CD4-positive, alpha-beta T cell treated with Interleukin-17A for 1 hour (primary cell): ENCODE measurements around the gene SAG.

Experiments used
- DNase-seq: peaks from one replicate; pipeline ENCODE4 v3.0.0-alpha.2; 2020

Gene SAG

DNA sequence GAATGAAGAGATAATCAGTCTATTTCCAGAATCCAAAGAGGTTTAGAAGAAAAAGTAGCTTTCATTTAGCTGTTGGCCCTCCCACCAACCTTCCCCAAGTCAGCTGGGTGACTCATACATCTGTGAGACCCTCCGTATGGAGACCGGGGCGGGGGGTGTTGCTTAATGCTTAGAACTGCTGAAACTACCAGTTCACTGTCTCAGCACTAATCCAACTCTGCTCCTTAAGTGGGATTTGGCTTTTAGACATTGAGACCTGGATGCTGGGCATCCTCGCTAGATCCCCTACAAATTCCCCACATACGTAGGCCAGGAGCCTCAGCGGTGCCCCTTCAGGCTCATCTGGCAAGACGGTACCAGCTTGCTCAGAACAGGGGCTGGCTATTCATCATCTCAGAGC, at the start of gene SAG:
SAG (plus strand) TSS at position 252 of the 400 bp plus-strand sequence. CDS start 1,374 bp downstream, outside the sequence.
- no peak for DNase-seq

DNA sequence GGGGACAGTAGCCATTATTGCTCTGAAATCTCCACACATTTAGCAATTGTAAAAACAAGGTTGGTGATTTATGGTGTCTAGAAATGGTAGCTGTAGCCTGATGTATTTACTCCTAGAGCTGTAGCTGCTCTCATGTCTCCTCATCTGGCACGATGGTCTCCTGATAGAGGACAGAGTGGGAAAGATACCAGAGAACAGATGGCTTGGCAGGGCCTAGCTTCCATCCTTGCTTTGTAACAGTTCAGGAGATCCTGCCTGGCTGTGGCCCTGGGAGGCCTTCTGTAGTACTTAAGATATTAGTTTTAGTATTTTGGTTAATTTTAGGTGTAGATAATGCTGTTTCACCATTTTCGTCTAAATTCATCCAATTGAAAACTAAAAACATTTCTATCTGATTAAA, 49.4 kb upstream of the SAG start:
- DNase-seq: no peak

GRCh38 chr2:233259730-233260129, 47.9 kb upstream of the SAG start:
- DNase-seq: no peak

DNA sequence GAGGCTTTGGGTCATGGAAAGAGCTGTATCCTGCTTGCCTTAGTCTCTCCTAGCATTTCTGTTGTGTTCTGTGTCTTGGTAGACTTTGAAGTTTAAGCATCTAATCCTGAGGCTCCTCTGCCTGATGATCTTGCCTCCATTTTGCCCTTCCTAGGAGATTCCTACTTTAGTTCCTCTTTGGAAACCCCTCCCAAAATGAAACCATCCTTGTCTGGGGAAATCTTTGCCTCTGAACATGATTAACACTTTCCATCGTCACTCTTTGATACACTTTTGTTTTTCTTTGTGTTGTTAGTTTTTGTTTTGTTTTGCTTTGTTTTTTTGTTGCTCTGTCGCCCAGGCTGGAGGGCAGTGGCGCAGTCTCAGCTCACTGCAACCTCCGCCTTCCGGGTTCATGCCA, 47.0 kb upstream of the SAG start:
- no peak for DNase-seq

DNA sequence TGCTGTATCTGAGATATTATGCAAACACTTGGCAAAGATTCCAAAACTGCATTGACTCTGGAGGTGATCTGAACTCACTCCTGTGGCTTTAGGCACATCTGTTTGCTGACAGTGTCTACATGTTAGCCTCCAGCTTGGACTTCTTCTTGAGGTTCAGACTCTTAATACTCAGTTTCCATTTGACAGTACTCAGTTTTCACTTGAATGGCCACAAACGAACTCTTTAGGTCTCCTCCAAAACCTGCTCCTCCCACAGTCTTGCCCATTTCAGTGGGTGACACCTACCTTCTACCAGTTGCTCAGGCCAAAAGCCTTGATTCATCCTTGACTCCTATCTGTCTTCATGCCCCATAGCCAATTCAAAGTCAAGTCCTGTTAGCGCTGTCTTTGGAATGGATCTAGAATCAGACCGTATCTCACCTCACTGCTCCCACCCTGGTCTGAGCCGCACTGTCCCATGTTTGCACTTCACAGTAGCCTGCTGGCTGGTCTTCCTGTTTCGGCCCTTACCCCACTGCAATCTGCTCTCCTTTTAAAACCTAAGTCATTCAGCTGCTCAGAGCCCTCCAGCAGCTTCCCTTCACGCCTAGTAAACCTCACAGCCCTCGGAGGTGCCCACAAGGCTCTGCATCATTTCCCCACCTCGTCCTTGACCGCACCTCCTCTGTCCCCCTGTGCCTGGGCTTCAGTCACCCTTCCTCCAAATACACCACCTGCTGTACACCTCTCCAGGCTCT, 45.6 kb upstream of the SAG start:
- DNase-seq: no peak

- no peak for DNase-seq
Observed at GRCh38 chr2:233262562-233262961, 45.1 kb upstream of the SAG start.

GRCh38 chr2:233263045-233263570, 44.5 kb upstream of the SAG start:
- DNase-seq: no peak

DNA sequence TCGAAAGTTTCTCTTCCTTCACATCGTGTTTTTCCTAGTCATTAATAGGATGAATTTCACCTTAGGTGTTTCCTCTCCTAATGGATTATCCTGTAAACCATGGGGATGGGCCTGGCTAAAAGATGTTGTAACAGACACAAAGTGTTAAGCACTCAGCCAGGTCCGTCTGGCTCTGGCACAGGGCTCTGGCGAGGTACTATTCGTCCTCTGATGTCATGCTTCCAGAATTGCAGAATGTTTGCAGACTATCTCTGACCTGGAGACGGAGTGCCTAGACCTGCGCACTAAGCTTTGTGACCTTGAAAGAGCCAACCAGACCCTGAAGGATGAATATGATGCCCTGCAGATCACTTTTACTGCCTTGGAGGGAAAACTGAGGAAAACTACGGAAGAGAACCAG, 42.9 kb upstream of the SAG start:
- DNase-seq: no peak

GRCh38 chr2:233265899-233266431, 41.7 kb upstream of the SAG start:
- DNase-seq: no peak

DNA sequence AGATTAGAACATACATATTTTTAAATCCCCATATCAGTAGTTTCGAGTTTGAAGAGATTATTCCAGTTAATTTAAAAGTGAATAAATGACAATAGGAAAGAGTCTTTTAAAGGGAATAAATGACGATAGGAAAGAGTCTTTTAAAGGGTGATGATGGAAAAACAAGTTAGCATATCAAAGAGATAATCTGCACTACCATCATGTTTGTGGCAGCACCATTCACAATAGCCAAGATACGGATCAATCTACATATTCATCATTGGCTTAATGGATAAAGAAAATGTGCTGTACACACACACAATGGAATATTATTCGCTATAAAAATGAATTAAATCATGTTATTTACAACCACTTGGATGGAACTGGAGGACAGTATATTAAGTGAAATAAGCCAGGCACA, 41.1 kb upstream of the SAG start:
- DNase-seq: no peak

DNA sequence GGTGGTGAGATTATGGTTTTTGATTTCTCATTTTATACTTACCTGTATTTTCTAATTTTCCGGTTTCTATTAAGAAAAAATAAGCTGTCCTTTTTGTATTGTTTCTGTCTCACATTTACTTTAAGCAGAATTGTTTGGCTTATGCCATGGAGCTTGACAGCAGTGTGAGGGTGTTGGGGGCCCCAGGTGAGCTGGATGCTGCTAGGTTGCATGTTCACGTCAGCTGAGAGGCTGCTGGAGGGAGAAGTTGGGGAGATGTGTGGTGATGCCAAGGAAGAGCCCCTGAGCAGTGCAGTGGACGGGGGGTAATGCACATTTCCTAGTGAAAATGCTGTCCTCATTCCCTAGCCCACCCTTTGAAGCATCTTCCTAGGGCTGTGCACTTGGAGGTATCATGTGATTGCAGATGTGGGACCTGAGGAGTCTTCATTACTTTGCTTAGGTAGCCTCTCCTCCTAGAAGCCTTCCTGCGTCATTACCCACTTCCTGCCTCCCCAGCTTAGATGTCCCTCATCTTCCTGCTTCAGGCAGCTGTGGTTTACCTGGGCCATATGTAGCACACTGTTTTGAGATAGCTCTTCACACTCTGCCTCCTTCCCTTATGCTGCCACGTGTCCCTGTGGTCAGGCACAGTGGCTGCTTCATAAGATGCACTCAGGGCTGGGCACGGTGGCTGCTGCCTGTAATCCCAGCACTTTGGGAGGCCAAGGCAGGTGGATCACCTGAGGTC, 39.9 kb upstream of the SAG start:
- DNase-seq: peak; percentile 93

GRCh38 chr2:233270366-233270765, 37.2 kb upstream of the SAG start:
- DNase-seq: peak; percentile 66

GRCh38 chr2:233270951-233271350, 36.7 kb upstream of the SAG start:
- DNase-seq: no peak

- DNase-seq: no peak
Observed at GRCh38 chr2:233271693-233272092, 35.9 kb upstream of the SAG start.

GRCh38 chr2:233273120-233273519, 34.5 kb upstream of the SAG start:
- DNase-seq: no peak

GRCh38 chr2:233275223-233275622, 32.4 kb upstream of the SAG start:
- no peak for DNase-seq

- DNase-seq: no peak
Observed at GRCh38 chr2:233278921-233279320, 28.7 kb upstream of the SAG start.

- no peak for DNase-seq
Observed at GRCh38 chr2:233280114-233280693, 27.4 kb upstream of the SAG start.

GRCh38 chr2:233281553-233281952, 26.1 kb upstream of the SAG start:
- DNase-seq: no peak

DNA sequence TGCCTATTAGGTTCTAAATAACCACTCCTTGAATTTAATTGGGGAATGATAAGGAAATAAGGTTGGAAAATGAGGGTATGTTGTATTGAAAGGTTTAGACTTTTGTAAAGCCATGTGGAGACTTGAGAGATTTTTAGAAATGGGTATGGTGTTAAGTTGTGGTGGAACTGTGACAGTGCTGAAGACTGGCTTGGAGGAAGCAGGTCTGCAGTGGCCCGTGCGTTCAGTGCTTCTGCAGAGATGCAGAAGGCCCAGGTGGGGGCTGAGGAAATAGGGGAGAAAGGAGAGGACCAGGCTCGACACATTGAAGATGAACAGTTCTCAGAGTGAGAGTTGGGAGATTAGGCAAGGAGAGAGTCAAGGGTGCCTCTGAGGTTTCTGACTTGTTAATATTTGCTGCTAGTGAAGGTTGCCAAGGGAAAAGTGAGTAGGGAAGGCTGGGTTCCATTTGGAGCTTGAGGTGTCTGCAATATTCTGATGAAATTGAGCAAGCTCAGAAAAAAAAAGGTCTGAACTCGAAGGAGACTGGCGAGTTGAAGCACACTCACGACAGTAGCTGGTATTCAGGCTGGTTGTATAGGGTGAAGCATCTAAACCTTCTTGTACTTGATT, 25.5 kb upstream of the SAG start:
- DNase-seq: no peak

DNA sequence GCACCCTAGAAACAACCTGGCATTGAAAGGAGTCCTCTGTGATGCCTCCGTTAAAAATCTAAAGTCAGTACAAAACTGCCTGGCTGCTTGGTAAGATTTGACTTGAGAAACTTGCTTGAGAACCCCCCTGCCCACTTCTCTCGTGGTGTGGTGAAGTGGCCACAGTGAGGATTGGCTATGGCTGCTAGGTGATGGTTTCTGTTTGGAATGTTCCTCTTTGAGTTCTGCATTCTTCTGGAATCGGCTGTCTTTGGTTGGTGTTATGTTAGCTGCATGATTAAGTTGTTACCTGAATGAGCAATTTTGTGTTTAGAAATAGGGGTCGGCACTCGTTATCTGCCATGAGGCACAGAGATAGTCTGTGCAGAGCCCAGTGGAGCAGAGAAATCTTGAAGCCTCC, 21.7 kb upstream of the SAG start:
- DNase-seq: no peak

GRCh38 chr2:233287871-233288270, 19.7 kb upstream of the SAG start:
- no peak for DNase-seq

GRCh38 chr2:233288663-233289062, 19.0 kb upstream of the SAG start:
- no peak for DNase-seq
